Suprapubic skin (tissue), 4 donors: ENCODE measurements around the gene GPR176.

ENCODE experiments used
- CTCF ChIP-seq, 2 donors: fragments of 200-600 bp in 1 of 2; fragments of 450-650 bp in 1 of 2; sonication (generic) in 1 of 2; IDR thresholded peaks; one replicate each; pipeline ENCODE4 v1.5.1; 2016 to 2019; ENCODE audit warnings: antibody characterized with exemption in 2 of 2, mild to moderate bottlenecking in 1 of 2, moderate library complexity in 1 of 2
- POLR2A ChIP-seq, 2 donors: fragments of 450-650 bp; IDR thresholded peaks; one replicate each; pipeline ENCODE4 v1.6.1; 2017; ENCODE audit warnings: antibody characterized with exemption in 2 of 2, mild to moderate bottlenecking in 2 of 2, moderate library complexity in 2 of 2
- POLR2AphosphoS5 ChIP-seq, 3 donors: sonication (generic); formaldehyde crosslinking; IDR thresholded peaks; one replicate each; pipeline ENCODE4 v1.6.1; 2017; ENCODE audit warnings: antibody characterized with exemption in 3 of 3

GRCh38 chr15:39781967-39782302, 138.1 kb downstream of the GPR176 start:
- TF ChIP-seq POLR2AphosphoS5 (IDR thresholded peaks at IDR 0.05): no peak
- no peak for TF ChIP-seq CTCF (IDR thresholded peaks at IDR 0.05)
- no peak for TF ChIP-seq POLR2A (IDR thresholded peaks at IDR 0.05)
